ENCODE measurements around the gene LRGUK. TPM values are rescaled to one million over a fixed set of nuclear protein-coding genes. Genes with fewer than 3 reads are reported as not detected.

The LRGUK gene
- total and polyA plus RNA-seq, 2 of the 8 experiments (the other 6 are each of a cell fraction or from before 2014, with no cell fraction given): 1.5 to 3.6 TPM

DNA sequence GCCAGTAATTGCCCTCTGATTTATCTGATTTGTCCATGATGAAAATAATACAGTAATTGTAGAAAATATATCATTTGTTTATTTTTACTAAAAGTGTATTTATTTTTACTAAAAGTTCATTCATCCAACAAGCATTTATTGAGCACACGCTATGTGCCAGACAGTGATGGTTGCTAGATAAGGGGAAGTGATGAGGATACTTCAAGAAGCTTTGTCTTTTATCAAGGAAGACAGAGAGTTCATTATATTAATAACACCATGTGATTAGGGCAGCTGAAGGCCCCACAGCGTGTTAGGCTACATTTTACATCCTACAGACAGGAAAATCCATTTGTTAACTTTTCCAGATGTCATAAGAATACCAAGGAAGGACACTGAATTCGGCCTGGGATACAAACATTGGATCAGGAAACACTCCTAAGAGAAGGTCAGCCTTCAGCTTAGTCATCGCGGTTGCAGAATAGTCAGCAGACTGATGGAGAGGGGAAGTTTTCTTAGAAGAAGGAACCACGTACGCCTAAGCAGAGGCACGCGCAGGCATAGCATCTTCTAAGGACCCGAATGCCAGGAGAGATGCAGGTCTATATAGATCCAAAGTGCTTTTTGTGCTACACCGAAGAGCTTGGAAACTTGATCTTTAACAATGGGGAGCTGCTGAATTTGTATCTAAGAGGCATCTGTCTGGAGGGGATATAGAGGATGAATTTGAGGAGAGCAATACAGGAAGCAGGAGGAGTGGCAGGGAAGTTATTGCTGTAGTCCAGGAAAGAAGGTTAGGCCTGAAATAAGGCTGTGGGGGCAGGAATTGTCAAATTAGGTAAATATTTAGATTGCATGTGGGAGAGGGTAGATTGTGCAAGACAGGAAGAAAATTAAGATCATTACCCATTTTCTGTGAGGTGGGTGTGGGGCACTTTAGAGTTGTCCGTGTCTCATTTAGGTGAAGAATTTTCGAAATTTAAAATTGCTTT, 85.7 kb downstream of the LRGUK start (continued):
- TF ChIP-seq SAP30 (IDR thresholded peaks at IDR 0.05; ENCODE audit: insufficient read depth, insufficient replicate concordance, low read length) (no peak), TBP (IDR thresholded peaks at IDR 0.05; ENCODE audit: low read depth, low read length) (no peak), CREB1 (IDR thresholded peaks at IDR 0.05) (no peak)
- TF ChIP-seq, protein P1, sequence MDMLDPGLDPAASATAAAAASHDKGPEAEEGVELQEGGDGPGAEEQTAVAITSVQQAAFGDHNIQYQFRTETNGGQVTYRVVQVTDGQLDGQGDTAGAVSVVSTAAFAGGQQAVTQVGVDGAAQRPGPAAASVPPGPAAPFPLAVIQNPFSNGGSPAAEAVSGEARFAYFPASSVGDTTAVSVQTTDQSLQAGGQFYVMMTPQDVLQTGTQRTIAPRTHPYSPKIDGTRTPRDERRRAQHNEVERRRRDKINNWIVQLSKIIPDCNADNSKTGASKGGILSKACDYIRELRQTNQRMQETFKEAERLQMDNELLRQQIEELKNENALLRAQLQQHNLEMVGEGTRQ (IDR thresholded peaks at IDR 0.05; ENCODE audit: low read length): no peak
